Neural progenitor cell (in vitro differentiated cells): ENCODE results near the gene BDH2. TPM values are rescaled to one million over a fixed set of nuclear protein-coding genes. Genes with fewer than 3 reads are reported as not detected.

Experiments
- DNase-seq: peaks from one replicate; pipeline ENCODE4 v3.0.0-alpha.2; 2016; ENCODE audit warnings: low spot score
- H2AFZ ChIP-seq: fragments of 200-600 bp; sonication (generic); replicated peaks from 2 replicates; pipeline ENCODE4 v1.6.1; 2016; ENCODE audit warnings: antibody characterized with exemption
- H3F3A ChIP-seq: fragments of 200-600 bp; sonication (generic); 2 replicates; pipeline ENCODE4 v1.6.1; 2016; ENCODE audit warnings: antibody characterized with exemption, low read depth
- H3K27ac ChIP-seq: fragments of 200-600 bp; sonication (generic); 2 replicates; pipeline ENCODE4 v1.5.1; 2016; ENCODE audit warnings: mild to moderate bottlenecking
- H3K27me3 ChIP-seq: fragments of 200-600 bp; sonication (generic); 2 replicates; pipeline ENCODE4 v1.6.1; 2016; ENCODE audit warnings: mild to moderate bottlenecking, moderate library complexity
- H3K36me3 ChIP-seq: fragments of 200-600 bp; sonication (generic); 2 replicates; pipeline ENCODE4 v1.5.1; 2016
- H3K4me1 ChIP-seq: fragments of 200-600 bp; sonication (generic); 2 replicates; pipeline ENCODE4 v1.6.1; 2016; ENCODE audit warnings: mixed run types
- H3K4me2 ChIP-seq: fragments of 200-600 bp; sonication (generic); 2 replicates; pipeline ENCODE4 v1.6.1; 2016
- H3K4me3 ChIP-seq: fragments of 200-600 bp; sonication (generic); 2 replicates; pipeline ENCODE4 v1.5.1; 2016
- H3K79me2 ChIP-seq: fragments of 200-600 bp; sonication (generic); 2 replicates; pipeline ENCODE4 v1.6.1; 2016; ENCODE audit warnings: low read depth
- H3K9ac ChIP-seq: fragments of 200-600 bp; sonication (generic); 2 replicates; pipeline ENCODE4 v1.6.1; 2016
- H3K9me3 ChIP-seq: fragments of 200-600 bp; sonication (generic); 2 replicates; pipeline ENCODE4 v1.5.1; 2016; ENCODE audit warnings: low read depth
- H4K20me1 ChIP-seq: fragments of 200-600 bp; sonication (generic); 2 replicates; pipeline ENCODE4 v1.6.1; 2016; ENCODE audit warnings: low read depth
- H3K27ac Mint-ChIP-seq: 3 replicates; pipeline ENCODE4 v1.8.0; 2021; ENCODE audit warnings: mixed read lengths
- H3K27me3 Mint-ChIP-seq: 2 replicates; pipeline ENCODE4 v1.8.0; 2022; ENCODE audit warnings: low read depth, mild to moderate bottlenecking, inconsistent platforms, moderate library complexity, mixed read lengths; ENCODE audit not compliant: insufficient read depth
- H3K36me3 Mint-ChIP-seq: 3 replicates; pipeline ENCODE4 v1.8.0; 2021; ENCODE audit warnings: mixed read lengths
- H3K4me1 Mint-ChIP-seq: 3 replicates; pipeline ENCODE4 v1.8.0; 2021; ENCODE audit warnings: mixed read lengths
- H3K4me3 Mint-ChIP-seq: 3 replicates; pipeline ENCODE4 v1.8.0; 2021; ENCODE audit warnings: mild to moderate bottlenecking, moderate library complexity, mixed read lengths
- H3K9me3 Mint-ChIP-seq: 3 replicates; pipeline ENCODE4 v1.8.0; 2020; ENCODE audit warnings: mixed read lengths
- CTCF ChIP-seq: fragments of 200-600 bp; sonication (generic); IDR thresholded peaks from 2 replicates; pipeline ENCODE4 v1.5.1; 2017; ENCODE audit warnings: antibody characterized with exemption, mild to moderate bottlenecking
- EZH2 ChIP-seq: fragments of 200-600 bp; sonication (generic); IDR thresholded peaks from 2 replicates; pipeline ENCODE4 v1.6.1; 2017; ENCODE audit warnings: antibody characterized with exemption, mild to moderate bottlenecking, moderate library complexity
- EZH2phosphoT487 ChIP-seq: fragments of 200-600 bp; sonication (generic); IDR thresholded peaks from 2 replicates; pipeline ENCODE4 v1.6.1; 2017; ENCODE audit warnings: antibody characterized with exemption
- total RNA-seq: library from RNA; depleted of rRNA; stranded (reverse); fragments of >200 nt; gene quantifications from 2 replicates; pipeline ENCODE4 v1.2.3, GENCODE V29; 2015; ENCODE audit warnings: low replicate concordance

The BDH2 gene
- 80.5 and 95.3 TPM in 2 replicates for total RNA-seq

DNA sequence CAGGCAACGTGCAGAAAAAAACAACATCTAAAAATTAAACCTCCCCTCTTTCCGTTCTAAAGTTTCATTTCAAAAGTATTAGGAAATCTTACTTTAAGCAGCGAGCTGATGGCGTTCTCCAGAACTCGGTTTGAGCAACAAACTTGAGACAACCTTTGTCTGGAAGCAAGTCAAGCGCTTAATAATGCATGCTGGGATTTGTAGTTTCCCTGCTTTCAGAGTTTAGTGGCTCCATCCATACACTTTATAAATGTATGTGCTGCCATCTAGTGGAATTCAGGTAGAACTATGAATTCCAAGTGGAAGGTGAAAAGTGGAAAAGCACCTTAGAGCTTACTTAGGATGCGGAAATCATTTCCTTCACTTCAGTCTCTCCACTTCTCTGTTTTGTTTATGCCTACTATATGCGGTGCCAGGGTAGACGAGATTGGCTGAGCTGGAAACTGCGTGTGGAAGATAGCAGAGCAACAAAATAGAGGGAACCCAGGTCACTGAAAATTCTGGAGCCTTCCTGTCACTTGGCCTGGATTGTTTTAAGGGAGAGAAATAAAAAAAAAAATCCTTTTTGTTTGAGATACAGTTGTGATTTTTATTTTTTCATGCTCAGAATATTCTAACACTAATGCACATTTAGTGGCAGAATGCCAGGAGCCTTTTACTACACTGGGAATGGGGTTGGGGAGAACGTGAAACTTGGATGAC, at the start of gene BDH2:
BDH2 (minus strand) TSS at position 144 of the 702 bp plus-strand sequence. CDS start 3,580 bp downstream, outside the sequence.
- H3K4me1 ChIP-seq = peaks cover 14% of the 10 kb centered on the region
- TF ChIP-seq EZH2phosphoT487 (no peak), CTCF (peak; percentile 84)
- Mint-ChIP-seq H3K27ac (peak within 1 kb of the TSS; percentile 89), H3K4me3 (peak within 1 kb of the TSS; percentile 92), H3K36me3 (peaks cover 5% of the 10 kb centered on the region), H3K9me3 (no peaks in the 10 kb centered on the region), H3K4me1 (peaks cover 24% of the 10 kb centered on the region), H3K27me3 (peaks cover 4% of the 10 kb centered on the region)
- H4K20me1 ChIP-seq = no peaks in the 10 kb centered on the region
- H3F3A ChIP-seq = peaks cover 5% of the 10 kb centered on the region
- H3K27me3 ChIP-seq = no peaks in the 10 kb centered on the region
- H3K9me3 ChIP-seq = no peaks in the 10 kb centered on the region
- peak within 1 kb of the TSS; percentile 54 for H3K9ac ChIP-seq
- peak within 1 kb of the TSS; percentile 87 for H3K4me2 ChIP-seq
- H2AFZ ChIP-seq = peak within 1 kb of the TSS; percentile 92
- H3K79me2 ChIP-seq = no peaks in the 10 kb centered on the region
- no peaks in the 10 kb centered on the region for H3K36me3 ChIP-seq
- H3K4me3 ChIP-seq = peak within 1 kb of the TSS; percentile 77
- no peak within 1 kb of the TSS for H3K27ac ChIP-seq
- peak; percentile 92 for DNase-seq

DNA sequence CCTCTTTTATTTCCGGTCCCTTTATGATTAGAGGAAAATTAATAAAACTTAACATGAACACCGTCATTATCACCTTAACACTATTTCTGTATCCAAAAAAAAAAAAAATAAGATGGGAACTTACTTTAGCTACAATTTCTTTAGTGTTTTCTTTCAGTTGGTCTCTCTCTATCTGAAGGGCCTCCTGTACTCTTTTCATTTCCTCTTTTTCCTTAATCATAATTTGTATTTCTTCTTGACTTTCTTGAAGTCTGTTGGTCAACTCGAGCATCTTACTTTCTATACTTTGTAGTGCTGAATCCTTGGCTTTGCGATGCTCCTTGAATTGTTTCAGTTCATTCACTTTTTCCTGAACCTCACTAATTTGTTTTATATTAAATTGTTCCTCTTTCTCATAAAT, 45.3 kb upstream of the BDH2 start:
- Mint-ChIP-seq H3K4me3 (no peak overlapping the region), H3K4me1 (no peaks in the 10 kb centered on the region), H3K36me3 (peaks cover 45% of the 10 kb centered on the region), H3K27me3 (no peaks in the 10 kb centered on the region), H3K27ac (no peak overlapping the region), H3K9me3 (no peaks in the 10 kb centered on the region)
- no peaks in the 10 kb centered on the region for H3K4me1 ChIP-seq
- H3K9ac ChIP-seq = no peak overlapping the region
- H3K9me3 ChIP-seq = no peaks in the 10 kb centered on the region
- no peak overlapping the region for H3K4me3 ChIP-seq
- peaks cover 44% of the 10 kb centered on the region for H3K36me3 ChIP-seq
- H4K20me1 ChIP-seq = no peaks in the 10 kb centered on the region
- no peaks in the 10 kb centered on the region for H3K79me2 ChIP-seq
- no peak overlapping the region for H3K27ac ChIP-seq
- no peaks in the 10 kb centered on the region for H3K27me3 ChIP-seq
- H3K4me2 ChIP-seq = no peak overlapping the region
- no peak for DNase-seq
- no peaks in the 10 kb centered on the region for H3F3A ChIP-seq
- H2AFZ ChIP-seq = no peak overlapping the region
- TF ChIP-seq EZH2phosphoT487 (no peak), CTCF (no peak), EZH2 (no peak)

GRCh38 chr4:103137446-103137827, 37.8 kb upstream of the BDH2 start:
- Histone ChIP-seq H3K27ac (no peak overlapping the region), H3K27me3 (no peaks in the 10 kb centered on the region), H3K9me3 (no peaks in the 10 kb centered on the region), H2AFZ (no peak overlapping the region), H3K4me1 (no peaks in the 10 kb centered on the region), H3K4me2 (no peak overlapping the region), H3K4me3 (no peak overlapping the region), H3K9ac (no peak overlapping the region), H3F3A (no peaks in the 10 kb centered on the region), H3K79me2 (no peaks in the 10 kb centered on the region), H3K36me3 (peaks cover 54% of the 10 kb centered on the region), H4K20me1 (no peaks in the 10 kb centered on the region)
- H3K27ac Mint-ChIP-seq = no peak overlapping the region
- no peaks in the 10 kb centered on the region for H3K27me3 Mint-ChIP-seq
- TF ChIP-seq EZH2 (no peak), EZH2phosphoT487 (no peak), CTCF (no peak)
- no peaks in the 10 kb centered on the region for H3K9me3 Mint-ChIP-seq
- H3K4me1 Mint-ChIP-seq = no peaks in the 10 kb centered on the region
- H3K36me3 Mint-ChIP-seq = peaks cover 33% of the 10 kb centered on the region
- no peak overlapping the region for H3K4me3 Mint-ChIP-seq
- no peak for DNase-seq
